ENCODE results near the gene TMEM37.

TMEM37 gene

DNA sequence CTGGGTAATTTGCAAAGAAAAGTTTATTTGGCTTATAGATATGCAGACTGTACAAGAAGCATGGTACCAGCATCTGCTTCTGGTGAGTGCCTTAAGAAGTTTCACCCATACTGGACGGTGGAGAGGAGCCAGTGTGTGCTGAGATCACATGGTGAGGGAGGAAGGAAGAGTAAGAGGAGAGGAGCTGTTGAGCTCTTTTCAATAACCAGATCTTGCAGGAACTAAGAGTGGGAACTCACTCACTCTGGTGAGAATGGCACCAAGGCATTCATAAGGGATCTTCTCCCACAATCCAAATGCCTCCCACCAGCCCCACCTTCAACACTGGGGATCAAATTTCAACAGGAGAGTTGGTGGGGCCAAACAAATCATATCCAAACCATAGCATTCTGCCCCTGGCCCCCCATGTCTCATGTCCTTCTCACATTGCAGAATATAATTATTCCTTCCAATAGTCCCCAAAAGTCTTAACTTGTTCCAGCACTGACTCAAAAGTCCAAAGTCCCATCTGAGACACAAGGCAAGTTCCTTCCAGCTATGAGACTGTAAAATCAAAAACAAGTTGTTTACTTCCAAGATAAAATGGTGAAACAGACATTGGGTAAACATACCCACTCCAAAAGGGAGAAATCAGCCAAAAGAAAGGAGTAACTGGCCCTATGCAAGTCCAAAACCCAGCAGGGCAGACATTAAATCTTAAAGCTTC lies 11.7 kb upstream of the TMEM37 start:
- TF ChIP-seq CTCF (IDR thresholded peaks at IDR 0.05; ENCODE audit: low read length, missing control alignments), result no peak
- DNase-seq (ENCODE audit: low read depth), result no peak
- no peak overlapping the region for H3K4me3 ChIP-seq (replicated peaks; ENCODE audit: low read depth, low read length)

DNA sequence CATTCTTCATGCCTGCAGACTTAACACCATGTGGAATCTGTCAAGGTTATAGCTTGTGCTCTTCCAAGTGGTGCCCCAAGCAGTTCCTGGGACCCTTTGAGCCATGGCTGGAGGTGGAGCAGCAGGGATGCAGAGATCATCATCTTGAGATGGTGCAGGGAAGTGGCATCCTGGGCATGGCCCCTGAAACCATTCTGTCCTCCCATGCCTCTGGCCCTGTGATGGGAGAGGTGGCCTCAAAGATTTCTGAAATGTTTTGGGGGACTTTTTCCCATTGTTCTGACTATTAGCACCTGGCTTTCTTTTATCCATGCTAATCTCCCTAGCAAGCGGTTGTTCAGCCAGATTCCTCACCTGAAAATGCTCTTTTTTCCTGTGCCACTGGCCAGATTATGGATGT lies 10.3 kb upstream of the TMEM37 start:
- TF ChIP-seq CTCF (IDR thresholded peaks at IDR 0.05; ENCODE audit: low read length, missing control alignments), result no peak
- H3K4me3 ChIP-seq (replicated peaks; ENCODE audit: low read depth, low read length), result no peak overlapping the region
- no peak for DNase-seq (ENCODE audit: low read depth)

GRCh38 chr2:119421741-119422140 lies 9.9 kb upstream of the TMEM37 start:
- TF ChIP-seq CTCF (IDR thresholded peaks at IDR 0.05; ENCODE audit: low read length, missing control alignments), result no peak
- H3K4me3 ChIP-seq (replicated peaks; ENCODE audit: low read depth, low read length), result no peak overlapping the region
- no peak for DNase-seq (ENCODE audit: low read depth)

DNA sequence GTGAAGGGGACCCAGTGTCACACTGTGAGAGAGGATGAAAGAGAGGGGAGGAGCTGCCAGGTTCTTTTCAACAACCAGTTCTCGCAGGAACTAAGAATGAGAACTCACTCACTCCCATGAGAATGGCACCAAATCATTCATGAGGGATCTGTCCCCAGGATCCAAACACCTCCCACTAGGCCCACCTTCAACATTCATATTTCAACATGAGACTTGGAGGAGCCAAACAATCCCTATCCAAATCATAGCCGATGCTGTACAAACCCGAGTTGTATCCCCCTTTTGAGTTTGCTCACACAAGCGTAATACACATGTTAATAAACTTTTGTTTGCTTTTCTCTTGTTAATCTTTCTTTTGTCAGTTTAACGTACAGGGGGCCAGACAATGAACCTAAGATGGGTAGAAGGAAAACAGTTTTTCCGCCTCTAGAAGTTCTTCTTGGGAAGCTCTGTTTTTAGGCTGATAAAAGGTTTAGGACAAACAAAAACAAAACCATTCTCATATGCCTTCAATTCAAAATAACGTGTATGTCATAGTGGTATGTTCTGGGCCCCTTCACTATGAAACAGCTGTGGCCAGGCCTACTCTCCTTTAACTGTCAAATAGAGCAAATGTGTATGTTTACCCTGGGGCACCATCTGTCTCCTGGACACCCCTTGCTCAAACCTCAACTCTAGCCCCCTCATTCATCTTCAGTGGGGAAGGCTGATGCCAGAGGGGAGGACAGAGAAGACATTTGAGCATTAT lies 9.1 kb upstream of the TMEM37 start:
- no peak for DNase-seq (ENCODE audit: low read depth)
- H3K4me3 ChIP-seq (replicated peaks; ENCODE audit: low read depth, low read length), result no peak overlapping the region
- TF ChIP-seq CTCF (IDR thresholded peaks at IDR 0.05; ENCODE audit: low read length, missing control alignments), result no peak

DNA sequence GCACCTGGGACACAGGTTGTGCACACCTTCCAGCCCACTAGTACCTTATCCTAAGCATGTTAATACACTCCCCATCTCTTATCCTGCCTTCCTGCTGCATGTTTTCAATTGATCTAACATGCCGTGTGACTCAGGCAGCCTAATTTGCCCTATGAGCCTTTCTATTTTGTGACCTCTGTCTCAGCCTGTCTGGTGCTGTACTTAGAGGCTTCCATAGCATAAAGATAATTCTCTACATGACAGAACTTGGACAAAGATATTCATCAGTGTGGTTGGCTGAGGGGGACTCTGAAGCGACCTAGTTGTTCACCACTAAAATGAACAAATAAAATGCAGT lies 8.6 kb upstream of the TMEM37 start:
- H3K4me3 ChIP-seq (replicated peaks; ENCODE audit: low read depth, low read length), result no peak overlapping the region
- TF ChIP-seq CTCF (IDR thresholded peaks at IDR 0.05; ENCODE audit: low read length, missing control alignments), result no peak
- no peak for DNase-seq (ENCODE audit: low read depth)

GRCh38 chr2:119423811-119424210 lies 7.8 kb upstream of the TMEM37 start:
- H3K4me3 ChIP-seq (replicated peaks; ENCODE audit: low read depth, low read length), result no peak overlapping the region
- no peak for DNase-seq (ENCODE audit: low read depth)
- no peak for TF ChIP-seq CTCF (IDR thresholded peaks at IDR 0.05; ENCODE audit: low read length, missing control alignments)
